ENCODE data around the gene CALD1.

The CALD1 gene

DNA sequence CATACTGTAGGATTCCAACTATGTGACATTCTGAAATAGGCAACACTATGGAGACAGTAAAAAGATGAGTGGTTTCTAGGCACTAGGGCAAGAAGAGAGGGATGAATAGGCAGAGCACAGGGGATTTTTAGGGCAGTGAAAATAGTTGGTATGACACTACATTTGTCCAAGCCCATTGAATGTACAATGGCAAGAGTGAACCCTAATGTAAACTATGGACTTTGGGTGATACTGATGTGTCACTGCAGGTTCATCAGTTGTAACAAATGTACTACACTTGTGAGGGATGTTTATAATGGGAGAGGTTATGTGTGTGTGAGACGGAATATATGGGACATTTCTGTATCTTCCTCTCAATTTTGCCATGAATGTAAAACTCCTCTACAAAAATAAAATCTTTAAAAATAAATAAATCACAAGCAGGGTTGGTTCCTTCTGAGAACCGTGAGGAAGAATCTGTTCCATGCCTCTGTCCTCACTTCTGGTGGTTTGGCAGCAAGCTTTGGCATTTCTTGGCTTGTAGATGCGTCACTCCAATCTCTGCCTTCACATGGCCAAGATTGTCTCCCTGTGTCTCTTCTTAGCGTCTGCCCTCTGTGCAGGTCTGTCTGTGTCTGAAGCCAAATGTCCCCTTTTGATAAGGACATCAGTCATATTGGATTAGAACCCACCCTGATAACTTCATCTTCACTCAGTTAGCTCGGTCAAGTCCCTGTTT lies 123.8 kb downstream of the CALD1 start:
- peaks cover 62% of the 10 kb centered on the region for H3K4me1 ChIP-seq (ENCODE audit: control insufficient read depth, insufficient read depth, low read length)
- H3K9ac ChIP-seq (ENCODE audit: low read length in 2 of 2): no peak overlapping the region
- H3K36me3 ChIP-seq (ENCODE audit: control insufficient read depth in 2 of 2, insufficient read depth in 2 of 2, low read length in 2 of 2): peaks cover 7 to 18% of the 10 kb centered on the region in 2 donors
- H3K4me3 ChIP-seq (ENCODE audit: low read length in 2 of 2): no peak overlapping the region
- H3K27me3 ChIP-seq (ENCODE audit: control insufficient read depth in 1 of 2, insufficient read depth in 2 of 2, low read length in 2 of 2): no peaks in the 10 kb centered on the region
- H3K9me3 ChIP-seq (ENCODE audit: control insufficient read depth in 2 of 2, low read length in 2 of 2): no peaks in the 10 kb centered on the region
- H3K27ac ChIP-seq (ENCODE audit: low read length): peak overlapping the region; percentile 83

DNA sequence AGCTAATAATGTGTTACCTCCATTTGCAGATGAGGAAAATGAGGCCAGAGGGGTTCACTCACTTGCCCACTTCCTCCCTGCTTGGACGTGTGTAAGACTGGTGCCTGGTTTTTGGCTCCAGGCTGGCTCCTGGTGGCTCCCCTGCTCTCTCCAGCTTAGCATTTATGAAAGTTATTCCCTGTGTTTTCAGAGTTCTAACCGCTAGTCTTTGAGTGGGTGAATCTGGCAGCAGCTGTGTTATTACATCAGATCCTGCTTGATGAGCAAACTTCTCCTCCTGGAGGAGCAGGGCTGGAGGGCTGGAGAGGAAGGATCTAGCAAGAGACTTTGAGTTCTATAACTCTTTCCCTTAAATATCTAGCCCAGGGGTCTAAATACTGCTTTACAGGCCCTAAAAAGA lies 125.9 kb downstream of the CALD1 start:
- H3K9ac ChIP-seq (ENCODE audit: low read length in 2 of 2): peak overlapping the region in 1 of 2 donors; percentile 6
- peaks cover 59% of the 10 kb centered on the region for H3K4me1 ChIP-seq (ENCODE audit: control insufficient read depth, insufficient read depth, low read length)
- peak overlapping the region; percentile 92 for H3K27ac ChIP-seq (ENCODE audit: low read length)
- H3K9me3 ChIP-seq (ENCODE audit: control insufficient read depth in 2 of 2, low read length in 2 of 2): no peaks in the 10 kb centered on the region
- no peaks in the 10 kb centered on the region for H3K27me3 ChIP-seq (ENCODE audit: control insufficient read depth in 1 of 2, insufficient read depth in 2 of 2, low read length in 2 of 2)
- peak overlapping the region in 1 of 2 donors; percentile 24 for H3K4me3 ChIP-seq (ENCODE audit: low read length in 2 of 2)
- H3K36me3 ChIP-seq (ENCODE audit: control insufficient read depth in 2 of 2, insufficient read depth in 2 of 2, low read length in 2 of 2): peaks cover 7 to 14% of the 10 kb centered on the region in 2 donors

DNA sequence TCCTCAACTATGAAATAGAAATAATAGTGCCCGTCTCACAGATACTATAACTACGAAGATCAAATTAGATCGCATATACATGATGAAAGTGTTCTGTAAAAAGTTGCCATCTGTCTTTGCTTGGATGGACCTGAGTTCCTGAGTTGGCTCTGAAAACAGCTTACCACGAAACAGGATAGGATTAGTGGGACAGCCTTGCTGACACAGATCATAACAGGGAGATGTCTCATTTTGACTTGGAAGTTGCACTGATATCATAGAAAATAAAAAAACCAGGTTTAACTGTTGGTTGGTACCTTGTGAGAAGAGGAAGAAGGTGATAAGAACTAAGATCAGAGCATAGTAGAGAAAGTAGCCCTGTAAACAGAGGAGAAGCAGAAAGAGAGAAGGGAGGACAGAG lies 127.6 kb downstream of the CALD1 start:
- Histone ChIP-seq H3K9ac (ENCODE audit: low read length in 2 of 2) (peak overlapping the region; percentile 37 to 65), H3K9me3 (ENCODE audit: control insufficient read depth in 2 of 2, low read length in 2 of 2) (no peaks in the 10 kb centered on the region), H3K36me3 (ENCODE audit: control insufficient read depth in 2 of 2, insufficient read depth in 2 of 2, low read length in 2 of 2) (peaks cover 9 to 10% of the 10 kb centered on the region in 2 donors), H3K27me3 (ENCODE audit: control insufficient read depth in 1 of 2, insufficient read depth in 2 of 2, low read length in 2 of 2) (no peaks in the 10 kb centered on the region), H3K4me3 (ENCODE audit: low read length in 2 of 2) (no peak overlapping the region), H3K4me1 (ENCODE audit: control insufficient read depth, insufficient read depth, low read length) (peaks cover 46% of the 10 kb centered on the region), H3K27ac (ENCODE audit: low read length) (peak overlapping the region; percentile 92)

DNA sequence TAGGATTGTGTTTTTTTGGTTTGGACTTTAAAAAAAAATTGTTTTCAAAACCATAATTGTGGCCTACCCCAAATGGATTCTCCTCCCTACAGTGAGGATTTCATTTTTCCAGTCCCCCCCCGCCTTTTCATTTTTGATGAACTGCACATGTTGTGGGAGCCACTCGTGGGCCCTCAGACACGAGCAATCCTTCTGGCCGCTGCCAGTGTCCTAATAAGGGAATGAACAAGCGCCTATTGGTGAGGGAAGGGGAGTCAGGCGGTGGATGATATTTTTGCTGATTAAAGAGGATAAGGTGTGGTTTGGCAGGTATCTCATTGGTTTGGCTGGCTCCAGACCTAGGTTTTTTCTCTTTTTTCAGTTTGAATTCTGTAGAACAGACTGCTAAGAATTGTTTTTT lies 128.2 kb downstream of the CALD1 start:
- peak overlapping the region; percentile 65 to 73 for H3K9ac ChIP-seq (ENCODE audit: low read length in 2 of 2)
- no peak overlapping the region for H3K4me3 ChIP-seq (ENCODE audit: low read length in 2 of 2)
- H3K9me3 ChIP-seq (ENCODE audit: control insufficient read depth in 2 of 2, low read length in 2 of 2): no peaks in the 10 kb centered on the region
- H3K27ac ChIP-seq (ENCODE audit: low read length): peak overlapping the region; percentile 92
- H3K36me3 ChIP-seq (ENCODE audit: control insufficient read depth in 2 of 2, insufficient read depth in 2 of 2, low read length in 2 of 2): peaks cover 4 to 11% of the 10 kb centered on the region in 2 donors
- peaks cover 43% of the 10 kb centered on the region for H3K4me1 ChIP-seq (ENCODE audit: control insufficient read depth, insufficient read depth, low read length)
- no peaks in the 10 kb centered on the region for H3K27me3 ChIP-seq (ENCODE audit: control insufficient read depth in 1 of 2, insufficient read depth in 2 of 2, low read length in 2 of 2)

DNA sequence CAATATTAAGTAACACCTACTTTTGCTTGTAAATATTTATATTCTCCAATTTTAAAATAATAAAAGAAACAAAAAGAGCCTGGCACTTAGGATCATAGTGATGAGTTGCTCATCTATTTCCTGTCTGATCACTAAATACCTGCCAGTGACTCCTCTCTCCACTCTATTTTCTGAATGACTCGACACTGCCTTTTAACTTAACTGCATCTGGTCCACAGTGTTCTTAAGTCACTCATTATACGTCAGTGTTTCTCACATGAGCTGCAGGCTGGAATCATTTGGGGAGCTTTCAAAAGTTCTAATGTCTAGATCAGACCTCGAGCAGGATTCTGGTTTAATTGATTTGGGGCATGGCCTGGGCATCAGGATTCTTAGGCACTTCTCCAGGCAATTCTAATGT lies 128.9 kb downstream of the CALD1 start:
- Histone ChIP-seq H3K4me1 (ENCODE audit: control insufficient read depth, insufficient read depth, low read length) (peaks cover 38% of the 10 kb centered on the region), H3K36me3 (ENCODE audit: control insufficient read depth in 2 of 2, insufficient read depth in 2 of 2, low read length in 2 of 2) (peaks cover 4 to 6% of the 10 kb centered on the region in 2 donors), H3K27me3 (ENCODE audit: control insufficient read depth in 1 of 2, insufficient read depth in 2 of 2, low read length in 2 of 2) (no peaks in the 10 kb centered on the region), H3K9me3 (ENCODE audit: control insufficient read depth in 2 of 2, low read length in 2 of 2) (no peaks in the 10 kb centered on the region), H3K27ac (ENCODE audit: low read length) (peak overlapping the region; percentile 92), H3K4me3 (ENCODE audit: low read length in 2 of 2) (no peak overlapping the region), H3K9ac (ENCODE audit: low read length in 2 of 2) (peak overlapping the region in 1 of 2 donors; percentile 73)

DNA sequence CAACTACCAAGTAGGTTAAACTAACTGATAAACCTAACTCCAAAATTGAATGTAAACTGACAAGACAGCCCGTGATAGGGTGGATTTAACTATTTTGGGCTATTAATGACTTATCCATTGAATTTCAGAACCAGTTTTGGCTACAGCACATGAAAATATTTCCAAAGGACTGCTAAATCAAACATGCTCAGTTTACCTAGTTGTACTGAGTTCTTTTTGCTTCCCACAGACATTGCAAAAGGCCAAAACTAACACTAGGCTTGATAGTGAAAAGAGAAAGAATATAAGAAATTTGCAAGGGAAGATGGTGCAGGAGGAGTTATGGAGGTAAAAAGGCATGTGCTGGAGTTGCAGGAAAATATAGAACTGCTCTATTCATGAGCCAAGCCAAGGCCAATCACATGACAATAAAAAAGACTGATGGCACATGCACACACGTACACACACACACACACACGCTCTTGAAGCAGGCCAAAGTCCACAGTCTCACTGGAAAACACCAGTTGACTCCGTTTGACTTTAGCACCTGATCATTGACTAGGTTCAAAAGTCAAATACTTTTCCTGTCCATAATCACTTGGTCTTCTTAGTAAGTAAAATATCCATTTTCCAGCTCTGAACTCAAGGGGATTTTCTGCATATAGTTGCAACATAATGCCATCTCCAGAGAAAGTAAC lies 130.9 kb downstream of the CALD1 start:
- peaks cover 21% of the 10 kb centered on the region for H3K4me1 ChIP-seq (ENCODE audit: control insufficient read depth, insufficient read depth, low read length)
- no peak overlapping the region for H3K4me3 ChIP-seq (ENCODE audit: low read length in 2 of 2)
- no peak overlapping the region for H3K27ac ChIP-seq (ENCODE audit: low read length)
- H3K9me3 ChIP-seq (ENCODE audit: control insufficient read depth in 2 of 2, low read length in 2 of 2): no peaks in the 10 kb centered on the region
- no peak overlapping the region for H3K9ac ChIP-seq (ENCODE audit: low read length in 2 of 2)
- no peaks in the 10 kb centered on the region for H3K27me3 ChIP-seq (ENCODE audit: control insufficient read depth in 1 of 2, insufficient read depth in 2 of 2, low read length in 2 of 2)
- peaks cover 15% of the 10 kb centered on the region in 2 donors for H3K36me3 ChIP-seq (ENCODE audit: control insufficient read depth in 2 of 2, insufficient read depth in 2 of 2, low read length in 2 of 2)

DNA sequence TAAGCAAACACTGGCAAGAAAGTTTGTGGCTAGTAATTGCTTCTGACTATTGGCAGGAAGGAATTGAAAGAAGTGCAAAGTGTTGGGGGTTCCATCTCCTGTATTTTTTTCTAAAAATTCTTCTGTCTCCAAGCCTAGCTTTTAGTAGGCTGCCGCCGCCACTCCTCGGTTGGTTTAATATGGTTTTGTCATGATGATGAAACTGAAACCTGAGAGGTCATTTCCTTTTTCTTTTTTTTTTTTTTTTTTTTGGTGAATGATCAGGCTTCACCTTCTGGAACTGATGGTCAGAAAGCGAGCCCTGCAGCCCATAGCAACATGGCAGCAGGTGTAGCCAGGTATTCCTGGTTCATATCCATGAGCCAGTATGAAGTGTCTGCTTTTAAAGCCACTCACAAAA lies 131.5 kb downstream of the CALD1 start:
- Histone ChIP-seq H3K9me3 (ENCODE audit: control insufficient read depth in 2 of 2, low read length in 2 of 2) (no peaks in the 10 kb centered on the region), H3K9ac (ENCODE audit: low read length in 2 of 2) (no peak overlapping the region), H3K27ac (ENCODE audit: low read length) (no peak overlapping the region), H3K36me3 (ENCODE audit: control insufficient read depth in 2 of 2, insufficient read depth in 2 of 2, low read length in 2 of 2) (peaks cover 15 to 19% of the 10 kb centered on the region in 2 donors), H3K27me3 (ENCODE audit: control insufficient read depth in 1 of 2, insufficient read depth in 2 of 2, low read length in 2 of 2) (no peaks in the 10 kb centered on the region), H3K4me3 (ENCODE audit: low read length in 2 of 2) (no peak overlapping the region), H3K4me1 (ENCODE audit: control insufficient read depth, insufficient read depth, low read length) (peaks cover 21% of the 10 kb centered on the region)

DNA sequence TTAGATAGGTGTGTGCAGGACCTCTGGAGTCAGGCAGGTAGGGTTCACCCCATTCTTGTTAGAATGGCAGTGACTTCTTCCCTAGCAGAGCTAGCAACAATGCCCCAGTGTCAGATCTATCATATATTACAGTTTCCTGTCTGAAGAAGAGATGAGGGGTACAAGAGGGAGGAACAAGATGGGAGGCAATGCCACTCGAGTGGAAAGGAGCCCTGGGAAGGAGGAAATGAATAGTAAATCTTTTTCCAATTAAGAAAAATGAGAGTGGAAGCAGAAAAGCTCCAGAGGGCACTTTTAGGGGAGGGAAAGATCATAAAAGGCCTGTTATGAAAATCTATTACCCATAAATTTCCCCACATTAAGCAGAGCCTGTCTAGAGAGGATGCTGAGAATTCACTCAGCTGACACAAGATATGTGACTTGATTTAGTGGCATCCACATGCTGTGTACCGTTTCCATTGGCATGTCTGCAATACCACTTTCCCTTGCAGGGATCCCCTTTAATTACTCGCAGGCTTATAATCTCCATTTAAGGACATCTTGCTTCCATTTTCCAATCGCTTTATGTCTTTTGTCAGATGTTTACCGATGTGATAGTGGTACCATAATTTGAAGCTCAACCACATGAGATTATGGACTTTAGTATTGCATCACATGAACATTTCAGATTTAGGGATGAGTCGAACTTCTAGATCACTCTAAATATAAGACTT lies 136.9 kb downstream of the CALD1 start:
- H3K4me3 ChIP-seq (ENCODE audit: low read length in 2 of 2): no peak overlapping the region
- H3K36me3 ChIP-seq (ENCODE audit: control insufficient read depth in 2 of 2, insufficient read depth in 2 of 2, low read length in 2 of 2): peaks cover 16 to 21% of the 10 kb centered on the region in 2 donors
- no peaks in the 10 kb centered on the region for H3K27me3 ChIP-seq (ENCODE audit: control insufficient read depth in 1 of 2, insufficient read depth in 2 of 2, low read length in 2 of 2)
- H3K9ac ChIP-seq (ENCODE audit: low read length in 2 of 2): no peak overlapping the region
- peak overlapping the region; percentile 47 for H3K27ac ChIP-seq (ENCODE audit: low read length)
- no peaks in the 10 kb centered on the region for H3K9me3 ChIP-seq (ENCODE audit: control insufficient read depth in 2 of 2, low read length in 2 of 2)
- H3K4me1 ChIP-seq (ENCODE audit: control insufficient read depth, insufficient read depth, low read length): peaks cover 16% of the 10 kb centered on the region

DNA sequence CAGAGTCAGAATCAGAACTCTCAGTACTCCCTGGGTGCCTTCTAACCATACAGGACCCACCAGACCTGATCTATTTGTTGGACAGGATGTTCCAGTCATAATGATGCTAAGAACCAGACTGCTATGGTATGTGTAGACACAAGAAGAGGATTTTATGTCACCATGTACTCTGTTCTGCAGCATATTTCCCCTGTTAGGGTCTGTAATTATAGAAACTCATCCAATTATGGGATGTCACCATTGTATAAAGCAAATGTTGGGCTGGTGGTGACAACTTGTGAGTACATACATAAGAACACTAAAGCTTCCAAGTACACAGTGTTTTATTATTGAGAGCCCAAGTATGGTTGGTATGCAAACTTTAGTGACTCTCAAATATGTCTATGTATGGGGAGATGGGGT lies 139.8 kb downstream of the CALD1 start:
- peaks cover 13 to 17% of the 10 kb centered on the region in 2 donors for H3K36me3 ChIP-seq (ENCODE audit: control insufficient read depth in 2 of 2, insufficient read depth in 2 of 2, low read length in 2 of 2)
- no peak overlapping the region for H3K4me3 ChIP-seq (ENCODE audit: low read length in 2 of 2)
- no peak overlapping the region for H3K9ac ChIP-seq (ENCODE audit: low read length in 2 of 2)
- H3K27me3 ChIP-seq (ENCODE audit: control insufficient read depth in 1 of 2, insufficient read depth in 2 of 2, low read length in 2 of 2): no peaks in the 10 kb centered on the region
- no peaks in the 10 kb centered on the region for H3K9me3 ChIP-seq (ENCODE audit: control insufficient read depth in 2 of 2, low read length in 2 of 2)
- H3K4me1 ChIP-seq (ENCODE audit: control insufficient read depth, insufficient read depth, low read length): peaks cover 21% of the 10 kb centered on the region
- H3K27ac ChIP-seq (ENCODE audit: low read length): peak overlapping the region; percentile 53

DNA sequence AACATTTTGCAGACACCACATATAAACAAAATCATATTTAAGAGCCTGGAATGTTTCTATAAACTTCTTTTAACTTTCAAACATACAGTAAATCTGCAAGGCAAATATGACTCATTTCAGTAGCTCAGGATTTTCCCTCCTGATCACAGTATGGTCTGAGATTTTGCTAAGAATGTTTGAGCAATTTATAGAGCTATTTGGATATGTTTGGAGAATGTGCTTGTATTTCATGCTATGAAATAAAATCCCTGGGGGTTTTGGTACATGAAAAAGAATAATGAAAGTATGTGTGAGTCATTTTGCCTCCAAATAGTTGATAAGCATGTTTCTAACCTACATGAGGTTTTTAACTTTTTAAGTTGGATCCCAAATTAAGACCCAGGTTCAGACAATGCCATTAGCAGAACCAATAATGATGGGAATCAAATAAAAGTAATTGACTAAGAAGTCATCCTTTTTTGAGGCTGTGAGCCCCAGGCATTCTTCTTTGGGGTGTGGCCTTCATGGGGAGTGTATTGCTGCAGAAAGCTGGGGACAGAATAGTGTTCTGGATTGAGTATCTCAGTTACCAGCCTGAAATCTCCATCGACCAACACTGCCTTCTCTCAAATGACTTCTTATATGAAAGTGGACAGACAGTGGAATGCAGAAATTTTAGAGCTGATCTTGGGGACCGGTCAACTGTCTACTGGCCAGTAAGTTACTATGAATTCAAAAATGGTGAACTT lies 140.8 kb downstream of the CALD1 start:
- H3K27ac ChIP-seq (ENCODE audit: low read length): peak overlapping the region; percentile 26
- H3K36me3 ChIP-seq (ENCODE audit: control insufficient read depth in 2 of 2, insufficient read depth in 2 of 2, low read length in 2 of 2): peaks cover 4 to 10% of the 10 kb centered on the region in 2 donors
- peaks cover 21% of the 10 kb centered on the region for H3K4me1 ChIP-seq (ENCODE audit: control insufficient read depth, insufficient read depth, low read length)
- H3K9me3 ChIP-seq (ENCODE audit: control insufficient read depth in 2 of 2, low read length in 2 of 2): no peaks in the 10 kb centered on the region
- H3K9ac ChIP-seq (ENCODE audit: low read length in 2 of 2): peak overlapping the region in 1 of 2 donors; percentile 23
- H3K27me3 ChIP-seq (ENCODE audit: control insufficient read depth in 1 of 2, insufficient read depth in 2 of 2, low read length in 2 of 2): no peaks in the 10 kb centered on the region
- H3K4me3 ChIP-seq (ENCODE audit: low read length in 2 of 2): no peak overlapping the region

All from stomach smooth muscle (tissue), 2 donors.